C4-2B (cell line): ENCODE data around the gene GRB7.

Source experiments
- CTCF ChIP-seq: fragments of 450-650 bp; conservative IDR thresholded peaks from 2 replicates; pipeline ENCODE4 v1.5.1; 2017; ENCODE audit warnings: mild to moderate bottlenecking
- ZFX ChIP-seq: fragments of 450-650 bp; IDR thresholded peaks from 2 replicates; pipeline ENCODE4 v1.6.1; 2017

GRCh38 chr17:39729280-39729851, 8.4 kb upstream of the GRB7 start:
- TF ChIP-seq CTCF (no peak), ZFX (no peak)
